Measurements from ENCODE around the gene LARP1B.

DNA sequence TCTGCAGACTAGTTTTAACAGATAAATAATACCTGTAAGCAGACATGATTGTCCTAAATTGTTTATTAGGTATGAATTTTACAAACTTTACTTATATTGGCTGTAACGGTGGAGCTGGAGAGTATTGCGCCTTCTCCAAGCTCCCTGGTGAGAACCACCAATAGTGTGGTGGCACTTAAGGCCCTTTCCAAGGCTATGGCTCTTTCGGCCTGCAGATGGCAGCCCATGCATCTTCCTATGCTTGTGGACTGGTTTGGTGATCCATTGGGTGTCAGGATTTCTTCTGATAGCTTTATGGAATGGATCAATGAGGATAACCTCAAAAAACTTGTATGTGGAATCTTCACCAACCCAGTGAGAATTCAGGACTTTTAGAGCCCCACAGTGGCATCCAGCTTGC is 7.8 kb downstream of the LARP1B start:
- TF ChIP-seq, protein P1, sequence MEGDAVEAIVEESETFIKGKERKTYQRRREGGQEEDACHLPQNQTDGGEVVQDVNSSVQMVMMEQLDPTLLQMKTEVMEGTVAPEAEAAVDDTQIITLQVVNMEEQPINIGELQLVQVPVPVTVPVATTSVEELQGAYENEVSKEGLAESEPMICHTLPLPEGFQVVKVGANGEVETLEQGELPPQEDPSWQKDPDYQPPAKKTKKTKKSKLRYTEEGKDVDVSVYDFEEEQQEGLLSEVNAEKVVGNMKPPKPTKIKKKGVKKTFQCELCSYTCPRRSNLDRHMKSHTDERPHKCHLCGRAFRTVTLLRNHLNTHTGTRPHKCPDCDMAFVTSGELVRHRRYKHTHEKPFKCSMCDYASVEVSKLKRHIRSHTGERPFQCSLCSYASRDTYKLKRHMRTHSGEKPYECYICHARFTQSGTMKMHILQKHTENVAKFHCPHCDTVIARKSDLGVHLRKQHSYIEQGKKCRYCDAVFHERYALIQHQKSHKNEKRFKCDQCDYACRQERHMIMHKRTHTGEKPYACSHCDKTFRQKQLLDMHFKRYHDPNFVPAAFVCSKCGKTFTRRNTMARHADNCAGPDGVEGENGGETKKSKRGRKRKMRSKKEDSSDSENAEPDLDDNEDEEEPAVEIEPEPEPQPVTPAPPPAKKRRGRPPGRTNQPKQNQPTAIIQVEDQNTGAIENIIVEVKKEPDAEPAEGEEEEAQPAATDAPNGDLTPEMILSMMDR (IDR thresholded peaks at IDR 0.05; ENCODE audit: insufficient read depth, low read depth, low read length) = peak; percentile 3
- TF ChIP-seq EZH2 (IDR thresholded peaks at IDR 0.05; ENCODE audit: insufficient read depth, low read length) = no peak
